ENCODE data around the gene PRKCSH. TPM values are rescaled to one million over a fixed set of nuclear protein-coding genes. Genes with fewer than 3 reads are reported as not detected.

PRKCSH gene
- total RNA-seq, 1 experiment from 2014 or later: 431 TPM

DNA sequence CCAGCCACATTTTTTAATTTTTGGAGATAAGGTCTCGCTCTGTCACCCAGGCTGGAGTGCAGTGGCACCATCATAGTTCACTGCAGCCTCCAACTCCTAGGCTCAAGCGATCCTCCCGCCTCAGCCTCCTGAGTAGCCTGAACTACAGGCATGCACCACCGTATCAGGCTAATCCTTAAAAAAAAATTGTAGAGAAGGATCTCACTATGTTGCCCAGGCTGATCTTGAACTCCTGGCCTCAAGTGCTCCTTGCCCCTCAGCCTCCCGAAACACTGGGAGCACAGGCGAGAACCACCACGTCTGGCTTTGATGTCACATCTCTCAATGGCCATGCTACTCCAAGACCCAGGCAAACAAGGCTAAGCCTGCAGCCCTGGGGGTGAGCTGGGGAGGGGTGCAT lies 21.2 kb downstream of the PRKCSH start:
- Histone ChIP-seq H4K8ac (replicated peaks; ENCODE audit: insufficient read length, low read depth, low read length) (no peak overlapping the region), H2BK15ac (ENCODE audit: low read depth, low read length) (no peak overlapping the region), H2AK5ac (ENCODE audit: insufficient read length, low read length) (no peak overlapping the region), H4K91ac (ENCODE audit: insufficient read length, low read depth, low read length) (no peak overlapping the region), H4K5ac (ENCODE audit: insufficient read length, low read depth, low read length) (no peak overlapping the region), H3K18ac (ENCODE audit: insufficient read length, low read depth, low read length) (no peak overlapping the region), H2AFZ (ENCODE audit: low read length) (no peak overlapping the region), H3K4me1 (ENCODE audit: insufficient read depth, low read length) (no peaks in the 10 kb centered on the region), H3K23ac (ENCODE audit: insufficient read length, low read depth, low read length) (no peak overlapping the region), H3K4me2 (ENCODE audit: insufficient read depth, insufficient read length, low read length) (no peak overlapping the region), H3T11ph (ENCODE audit: low read length) (no peak overlapping the region), H3K79me2 (ENCODE audit: insufficient read depth, low read length) (no peaks in the 10 kb centered on the region), H3K4ac (ENCODE audit: low read depth, low read length) (no peak overlapping the region), H3K23me2 (ENCODE audit: insufficient read length, low read depth, low read length, poor library complexity, severe bottlenecking) (no peaks in the 10 kb centered on the region), H3K56ac (ENCODE audit: insufficient read length, low read depth, low read length) (no peak overlapping the region), H3K27ac (ENCODE audit: insufficient read length, low read depth, low read length) (no peak overlapping the region), H3K9ac (ENCODE audit: extremely low read depth, insufficient read length, low read length) (no peak overlapping the region), H3K14ac (ENCODE audit: insufficient read depth, low read length) (no peak overlapping the region), H3K27me3 (ENCODE audit: insufficient read depth, low read length) (no peaks in the 10 kb centered on the region), H2BK5ac (ENCODE audit: insufficient read length, low read length) (no peak overlapping the region), H3K9me3 (ENCODE audit: control insufficient read depth, low read depth, low read length) (no peaks in the 10 kb centered on the region), H3K79me1 (ENCODE audit: insufficient read depth, low read depth, low read length, poor library complexity, severe bottlenecking) (no peaks in the 10 kb centered on the region), H2BK12ac (ENCODE audit: insufficient read length, low read depth, low read length) (no peak overlapping the region), H2BK20ac (ENCODE audit: low read depth, low read length, poor library complexity, severe bottlenecking) (no peak overlapping the region), H4K20me1 (ENCODE audit: control insufficient read depth, insufficient read depth, insufficient read length) (no peaks in the 10 kb centered on the region), H2BK120ac (ENCODE audit: low read depth, low read length, poor library complexity, severe bottlenecking) (no peak overlapping the region)
- Mint-ChIP-seq H3K4me3 (no peak overlapping the region), H3K4me1 (peaks cover 20 to 39% of the 10 kb centered on the region in 2 experiments), H3K27ac (no peak overlapping the region), H3K9me3 (no peaks in the 10 kb centered on the region; a peak in 2 of 5 replicates), H3K27me3 (ENCODE audit: low read depth) (peaks cover 4% of the 10 kb centered on the region; the same call in 1 of the 2 replicates), H3K36me3 (ENCODE audit: insufficient read depth in 1 of 3, low read depth in 3 of 3) (no peaks in the 10 kb centered on the region)
- TF ChIP-seq, protein P1, sequence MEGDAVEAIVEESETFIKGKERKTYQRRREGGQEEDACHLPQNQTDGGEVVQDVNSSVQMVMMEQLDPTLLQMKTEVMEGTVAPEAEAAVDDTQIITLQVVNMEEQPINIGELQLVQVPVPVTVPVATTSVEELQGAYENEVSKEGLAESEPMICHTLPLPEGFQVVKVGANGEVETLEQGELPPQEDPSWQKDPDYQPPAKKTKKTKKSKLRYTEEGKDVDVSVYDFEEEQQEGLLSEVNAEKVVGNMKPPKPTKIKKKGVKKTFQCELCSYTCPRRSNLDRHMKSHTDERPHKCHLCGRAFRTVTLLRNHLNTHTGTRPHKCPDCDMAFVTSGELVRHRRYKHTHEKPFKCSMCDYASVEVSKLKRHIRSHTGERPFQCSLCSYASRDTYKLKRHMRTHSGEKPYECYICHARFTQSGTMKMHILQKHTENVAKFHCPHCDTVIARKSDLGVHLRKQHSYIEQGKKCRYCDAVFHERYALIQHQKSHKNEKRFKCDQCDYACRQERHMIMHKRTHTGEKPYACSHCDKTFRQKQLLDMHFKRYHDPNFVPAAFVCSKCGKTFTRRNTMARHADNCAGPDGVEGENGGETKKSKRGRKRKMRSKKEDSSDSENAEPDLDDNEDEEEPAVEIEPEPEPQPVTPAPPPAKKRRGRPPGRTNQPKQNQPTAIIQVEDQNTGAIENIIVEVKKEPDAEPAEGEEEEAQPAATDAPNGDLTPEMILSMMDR (conservative IDR thresholded peaks at IDR 0.05): no peak
- no peak for DNase-seq
- WGBS (ENCODE audit: extremely low coverage, insufficient read length, low lambda C conversion rate): no CpG with 5 or more reads among the region's 7 CpGs

All from H9 (cell line).